GM18951 (cell line): ENCODE measurements around the gene LTBP3.
"Not testable (repeated sequence)": the region's sequence is repeated elsewhere in the genome, so short reads cannot be mapped to it uniquely, and the experiment has no call there.

Experiments used
- POLR2A ChIP-seq: IDR thresholded peaks from 4 replicates; pipeline ENCODE4 v1.6.1; 2011; ENCODE audit warnings: mild to moderate bottlenecking; ENCODE audit not compliant: insufficient read length, insufficient read depth; ENCODE audit errors: extremely low read depth
- in situ Hi-C: fragments of 300-500 bp; cut with MboI; formaldehyde crosslinking; loops from one replicate; pipeline ENCODE4 v1.12.0; 2022; ENCODE audit warnings: low sequenced_read_pairs, mixed read lengths, inconsistent platforms; ENCODE audit not compliant: unreplicated experiment

Gene LTBP3

GRCh38 chr11:65524014-65524740 lies 34.0 kb downstream of the LTBP3 start:
- in situ Hi-C loops = no loop called here
- TF ChIP-seq POLR2A = no peak

DNA sequence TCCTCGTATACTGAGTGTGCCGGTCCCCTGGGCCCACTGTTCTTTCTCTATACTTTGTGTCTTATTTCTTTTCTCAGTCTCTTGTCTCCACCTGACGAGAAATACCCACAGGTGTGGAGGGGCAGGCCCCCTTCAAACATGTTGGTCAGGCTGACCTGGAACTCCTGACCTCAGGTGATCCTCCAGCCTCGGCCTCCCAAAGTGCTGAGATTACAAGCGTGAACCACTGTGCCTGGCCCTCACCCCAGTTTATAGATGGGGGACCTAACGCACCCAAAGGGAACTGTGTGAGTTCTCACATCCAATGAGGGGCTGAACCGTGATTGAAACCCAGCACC lies 34.6 kb downstream of the LTBP3 start:
- in situ Hi-C loops = not testable (repeated sequence)

DNA sequence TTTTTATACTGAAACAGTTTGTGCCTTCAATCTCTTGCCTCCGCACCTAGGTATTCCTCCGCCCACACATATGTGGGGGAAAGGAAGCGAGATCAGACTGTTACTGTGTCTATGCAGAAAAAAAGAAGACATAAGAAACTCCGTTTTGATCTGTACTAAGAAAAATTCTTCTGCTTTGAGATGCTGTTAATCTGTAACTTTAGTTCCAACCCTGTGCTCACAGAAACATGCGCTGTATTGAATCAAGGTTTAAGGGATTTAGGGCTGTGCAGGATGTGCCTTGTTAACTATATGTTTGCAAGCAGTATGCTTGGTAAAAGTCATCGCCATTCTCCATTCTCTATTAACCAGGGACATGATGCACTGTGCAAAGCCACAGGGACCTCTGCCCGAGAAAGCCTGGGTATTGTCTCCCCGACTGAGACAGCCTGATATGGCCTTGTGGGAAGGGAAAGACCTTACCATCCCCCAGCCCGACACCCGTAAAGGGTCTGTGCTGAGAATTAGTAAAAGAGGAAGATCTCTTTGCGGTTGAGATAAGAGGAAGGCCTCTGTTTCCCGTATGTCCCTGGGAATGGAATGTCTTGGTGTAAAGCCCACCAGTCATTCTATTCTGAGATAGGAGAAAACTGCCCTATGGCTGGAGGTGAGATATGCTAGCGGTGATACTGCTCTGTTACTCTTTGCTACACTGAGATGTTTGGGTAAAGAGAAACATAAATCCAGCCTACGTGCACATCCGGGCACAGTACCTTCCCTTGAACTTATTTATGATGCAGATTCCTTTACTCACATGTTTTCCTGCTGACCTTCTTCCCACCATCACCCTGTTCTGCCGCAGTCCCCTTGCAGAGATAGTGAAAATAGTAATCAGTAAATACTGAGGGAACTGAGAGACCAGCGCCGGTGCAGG lies 35.2 kb downstream of the LTBP3 start:
- in situ Hi-C loops = not testable (repeated sequence)

DNA sequence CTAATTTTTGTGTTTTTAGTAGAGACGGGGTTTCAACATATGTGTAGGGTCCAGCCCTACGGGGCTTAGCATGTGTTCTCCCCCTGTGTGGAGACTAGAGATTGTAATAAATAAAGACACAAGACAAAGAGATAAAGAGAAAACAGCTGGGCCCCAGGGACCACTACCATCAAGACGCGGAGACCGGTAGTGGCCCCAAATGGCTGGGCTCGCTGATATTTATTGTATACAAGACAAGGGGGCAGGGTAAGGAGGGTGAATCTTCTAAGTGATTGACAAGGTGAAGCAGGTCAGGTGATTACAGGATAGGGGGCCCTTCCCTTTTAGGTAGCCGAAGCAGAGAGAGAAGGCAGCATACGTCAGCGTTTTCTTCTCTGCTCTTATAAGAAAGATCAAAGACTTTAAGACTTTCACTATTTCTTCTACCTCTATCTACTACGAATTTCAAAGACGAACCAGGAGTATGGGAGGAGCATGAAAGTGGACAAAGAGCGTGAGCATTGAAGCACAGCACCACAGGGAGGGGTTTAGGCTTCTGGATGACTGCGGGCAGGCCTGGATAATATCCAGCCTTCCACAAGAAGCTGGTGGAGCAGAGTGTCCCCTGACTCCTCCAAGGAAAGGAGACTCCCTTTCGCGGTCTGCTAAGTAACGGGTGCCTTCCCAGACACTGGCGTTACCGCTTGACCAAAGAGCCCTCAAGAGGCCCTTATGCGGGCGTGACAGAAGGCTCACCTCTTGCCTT lies 36.2 kb downstream of the LTBP3 start:
- in situ Hi-C loops = not testable (repeated sequence)

DNA sequence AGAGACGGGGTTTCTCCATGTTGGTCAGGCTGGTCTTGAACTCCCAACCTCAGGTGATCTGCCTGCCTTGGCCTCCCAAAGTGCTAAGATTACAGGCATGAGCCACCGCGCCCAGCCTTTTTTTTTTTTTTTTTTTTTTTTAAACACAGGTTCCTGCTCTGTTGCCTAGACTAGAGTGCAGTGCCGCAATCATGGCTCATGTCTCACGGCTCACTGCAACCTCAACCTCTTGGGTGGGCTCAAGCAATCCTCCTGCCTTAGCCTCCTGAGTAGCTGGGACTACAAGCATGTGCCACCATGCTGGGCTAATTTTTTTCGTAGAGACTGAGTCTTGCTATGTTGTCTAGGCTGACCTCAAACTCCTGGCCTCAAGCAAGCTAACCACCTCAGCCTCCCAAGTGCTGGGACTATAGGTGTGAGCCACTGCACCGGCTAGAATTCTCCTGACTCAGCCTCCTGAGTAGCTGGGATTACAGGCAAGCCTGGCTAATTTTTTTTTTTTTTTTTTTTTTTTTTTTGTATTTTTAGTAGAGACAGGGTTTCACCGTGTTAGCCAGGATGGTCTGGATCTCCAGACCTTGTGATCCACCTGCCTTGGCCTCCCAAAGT lies 39.1 kb downstream of the LTBP3 start:
- in situ Hi-C loops = not testable (repeated sequence)

GRCh38 chr11:65516135-65516968 lies 41.8 kb downstream of the LTBP3 start:
- TF ChIP-seq POLR2A = no peak
- in situ Hi-C loops = no loop called here

DNA sequence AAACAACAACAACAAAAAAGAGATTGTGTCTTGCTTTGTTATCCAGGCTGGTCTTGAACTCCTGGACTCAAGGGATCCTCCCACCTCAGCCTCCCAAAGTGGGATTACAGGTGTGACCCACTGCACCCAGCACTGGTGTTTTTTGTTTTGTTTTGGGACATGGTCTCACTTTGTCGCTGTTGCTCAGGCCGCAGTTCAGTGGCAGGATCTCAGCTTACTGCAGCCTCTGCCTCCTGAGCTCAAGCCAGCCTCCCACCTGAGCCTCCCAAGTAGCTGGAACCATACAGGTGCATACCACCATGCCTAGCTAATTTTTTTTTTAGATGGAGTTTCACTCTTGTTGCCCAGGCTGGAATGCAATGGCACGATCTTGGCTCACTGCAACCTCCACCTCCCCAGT lies 45.8 kb downstream of the LTBP3 start:
- in situ Hi-C loops = not testable (repeated sequence)

- in situ Hi-C loops = loop anchor here (5.0 kb wide), 1 partner anchor 140 kb away; no protein-coding TSS in a partner anchor
- TF ChIP-seq POLR2A = peak; percentile 69
Observed at GRCh38 chr11:65506772-65507505, 51.2 kb downstream of the LTBP3 start.

DNA sequence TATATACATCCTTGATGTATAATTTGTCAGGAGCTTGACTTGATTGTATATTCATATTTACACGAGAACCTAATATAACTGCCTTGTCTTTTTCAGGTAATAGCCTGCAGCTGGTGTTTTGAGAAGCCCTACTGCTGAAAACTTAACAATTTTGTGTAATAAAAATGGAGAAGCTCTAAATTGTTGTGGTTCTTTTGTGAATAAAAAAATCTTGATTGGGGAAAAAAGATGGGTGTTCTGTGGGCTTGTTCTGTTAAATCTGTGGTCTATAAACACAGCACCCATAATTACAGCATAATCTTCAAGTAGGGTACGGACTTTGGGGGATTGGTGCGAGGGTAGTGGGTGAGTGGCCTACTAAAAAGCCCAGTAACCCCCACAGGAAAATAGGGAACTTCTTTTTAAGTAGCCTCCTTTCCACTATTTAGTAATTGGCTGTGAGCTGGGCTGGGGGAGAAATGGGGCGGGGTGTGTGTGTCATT lies 51.8 kb downstream of the LTBP3 start:
- TF ChIP-seq POLR2A = no peak
- in situ Hi-C loops = loop anchor here (5.0 kb wide), 1 partner anchor 139 kb away; no protein-coding TSS in a partner anchor

DNA sequence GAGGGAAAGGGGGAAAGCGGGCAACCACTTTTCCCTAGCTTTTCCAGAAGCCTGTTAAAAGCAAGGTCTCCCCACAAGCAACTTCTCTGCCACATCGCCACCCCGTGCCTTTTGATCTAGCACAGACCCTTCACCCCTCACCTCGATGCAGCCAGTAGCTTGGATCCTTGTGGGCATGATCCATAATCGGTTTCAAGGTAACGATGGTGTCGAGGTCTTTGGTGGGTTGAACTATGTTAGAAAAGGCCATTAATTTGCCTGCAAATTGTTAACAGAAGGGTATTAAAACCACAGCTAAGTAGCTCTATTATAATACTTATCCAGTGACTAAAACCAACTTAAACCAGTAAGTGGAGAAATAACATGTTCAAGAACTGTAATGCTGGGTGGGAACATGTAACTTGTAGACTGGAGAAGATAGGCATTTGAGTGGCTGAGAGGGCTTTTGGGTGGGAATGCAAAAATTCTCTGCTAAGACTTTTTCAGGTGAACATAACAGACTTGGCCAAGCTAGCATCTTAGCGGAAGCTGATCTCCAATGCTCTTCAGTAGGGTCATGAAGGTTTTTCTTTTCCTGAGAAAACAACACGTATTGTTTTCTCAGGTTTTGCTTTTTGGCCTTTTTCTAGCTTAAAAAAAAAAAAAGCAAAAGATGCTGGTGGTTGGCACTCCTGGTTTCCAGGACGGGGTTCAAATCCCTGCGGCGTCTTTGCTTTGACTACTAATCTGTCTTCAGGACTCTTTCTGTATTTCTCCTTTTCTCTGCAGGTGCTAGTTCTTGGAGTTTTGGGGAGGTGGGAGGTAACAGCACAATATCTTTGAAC lies 52.5 kb downstream of the LTBP3 start:
- TF ChIP-seq POLR2A = peak; percentile 55
- in situ Hi-C loops = loop anchor here (5.0 kb wide), 1 partner anchor 138 kb away; no protein-coding TSS in a partner anchor

DNA sequence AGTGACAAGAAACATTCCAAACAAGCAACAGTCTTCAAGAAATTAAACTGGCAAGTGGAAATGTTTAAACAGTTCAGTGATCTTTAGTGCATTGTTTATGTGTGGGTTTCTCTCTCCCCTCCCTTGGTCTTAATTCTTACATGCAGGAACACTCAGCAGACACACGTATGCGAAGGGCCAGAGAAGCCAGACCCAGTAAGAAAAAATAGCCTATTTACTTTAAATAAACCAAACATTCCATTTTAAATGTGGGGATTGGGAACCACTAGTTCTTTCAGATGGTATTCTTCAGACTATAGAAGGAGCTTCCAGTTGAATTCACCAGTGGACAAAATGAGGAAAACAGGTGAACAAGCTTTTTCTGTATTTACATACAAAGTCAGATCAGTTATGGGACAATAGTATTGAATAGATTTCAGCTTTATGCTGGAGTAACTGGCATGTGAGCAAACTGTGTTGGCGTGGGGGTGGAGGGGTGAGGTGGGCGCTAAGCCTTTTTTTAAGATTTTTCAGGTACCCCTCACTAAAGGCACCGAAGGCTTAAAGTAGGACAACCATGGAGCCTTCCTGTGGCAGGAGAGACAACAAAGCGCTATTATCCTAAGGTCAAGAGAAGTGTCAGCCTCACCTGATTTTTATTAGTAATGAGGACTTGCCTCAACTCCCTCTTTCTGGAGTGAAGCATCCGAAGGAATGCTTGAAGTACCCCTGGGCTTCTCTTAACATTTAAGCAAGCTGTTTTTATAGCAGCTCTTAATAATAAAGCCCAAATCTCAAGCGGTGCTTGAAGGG lies 53.3 kb downstream of the LTBP3 start:
- in situ Hi-C loops = loop anchor here (5.0 kb wide), 2 partner anchors 83 to 138 kb away; partner anchors contain the start of gene NEAT1
- TF ChIP-seq POLR2A = peak; percentile 51
